ENCODE data around the gene LZTR1.
"Not testable (repeated sequence)": the region's sequence is repeated elsewhere in the genome, so short reads cannot be mapped to it uniquely, and the experiment has no call there.

The LZTR1 gene

GRCh38 chr22:20981787-20982562 lies at the start of gene LZTR1:
Gene LZTR1 (plus strand): TSS chr22:20982297. CDS start chr22:20982372, 75 bp downstream.
- DNase-seq: peak; percentile 61

- no peak for DNase-seq
These were observed 48.2 kb upstream of the LZTR1 start for GRCh38 chr22:20933910-20934309.

- DNase-seq: not testable (repeated sequence)
These were observed 47.0 kb upstream of the LZTR1 start for GRCh38 chr22:20935049-20935448.

GRCh38 chr22:20935780-20936539 lies 46.1 kb upstream of the LZTR1 start:
- DNase-seq: not testable (repeated sequence)

GRCh38 chr22:20937031-20937793 lies 44.9 kb upstream of the LZTR1 start:
- DNase-seq: no peak

- DNase-seq: no peak
These were observed 44.1 kb upstream of the LZTR1 start for GRCh38 chr22:20937794-20938671.

GRCh38 chr22:20939457-20940185 lies 42.5 kb upstream of the LZTR1 start:
- not testable (repeated sequence) for DNase-seq

GRCh38 chr22:20940186-20940651 lies 41.9 kb upstream of the LZTR1 start:
- no peak for DNase-seq

GRCh38 chr22:20940904-20941385 lies 41.2 kb upstream of the LZTR1 start:
- DNase-seq: no peak

GRCh38 chr22:20942203-20942902 lies 39.7 kb upstream of the LZTR1 start:
- not testable (repeated sequence) for DNase-seq

- no peak for DNase-seq
These were observed 38.8 kb upstream of the LZTR1 start for GRCh38 chr22:20943104-20943933.

- DNase-seq: no peak
These were observed 38.1 kb upstream of the LZTR1 start for GRCh38 chr22:20944042-20944441.

GRCh38 chr22:20945578-20945934 lies 36.5 kb upstream of the LZTR1 start:
- no peak for DNase-seq

- no peak for DNase-seq
These were observed 35.8 kb upstream of the LZTR1 start for GRCh38 chr22:20946080-20946986.

- no peak for DNase-seq
These were observed 35.1 kb upstream of the LZTR1 start for GRCh38 chr22:20946991-20947390.

GRCh38 chr22:20948450-20948849 lies 33.6 kb upstream of the LZTR1 start:
- no peak for DNase-seq

- no peak for DNase-seq
These were observed 33.1 kb upstream of the LZTR1 start for GRCh38 chr22:20948989-20949388.

- no peak for DNase-seq
These were observed 32.4 kb upstream of the LZTR1 start for GRCh38 chr22:20949698-20950183.
